Stimulated activated CD8-positive, alpha-beta memory T cell treated with anti-CD3 and anti-CD28 coated beads, Interleukin-12 subunit alpha, Interleukin-12 subunit beta, amount 100 ng/mL, for 1 hour (primary cell): Measurements from ENCODE around the gene OSER1.
"Not testable (repeated sequence)": the region's sequence is repeated elsewhere in the genome, so short reads cannot be mapped to it uniquely, and the experiment has no call there.

ENCODE experiments used
- DNase-seq: peaks from one replicate; pipeline ENCODE4 v3.0.0-alpha.2; 2020; ENCODE audit warnings: low read depth

The OSER1 gene

GRCh38 chr20:44200983-44201382 is 9.6 kb downstream of the OSER1 start:
- DNase-seq = no peak

- DNase-seq = no peak
These were observed 10.2 kb downstream of the OSER1 start for GRCh38 chr20:44200371-44200770.

DNA sequence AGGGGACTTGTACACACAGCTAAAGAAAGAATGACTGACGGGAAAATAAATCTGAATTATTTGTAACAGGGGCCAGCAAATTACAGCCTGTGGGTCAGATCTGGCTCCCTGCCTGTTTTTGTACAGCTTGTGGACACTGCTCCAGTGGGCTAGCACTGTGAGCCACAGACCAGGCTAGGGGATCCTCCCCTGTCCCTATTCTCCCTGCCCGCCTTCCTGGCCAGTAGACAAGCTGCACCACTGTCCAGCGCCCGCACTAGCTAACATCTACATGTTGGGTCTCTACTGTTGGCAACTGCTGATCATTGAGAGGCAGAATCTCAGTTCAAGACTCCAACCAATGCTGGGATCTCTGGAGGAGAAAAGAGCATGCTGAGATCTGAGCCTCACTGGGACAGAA is 10.7 kb downstream of the OSER1 start:
- DNase-seq = no peak

GRCh38 chr20:44198872-44199271 is 11.7 kb downstream of the OSER1 start:
- no peak for DNase-seq

DNA sequence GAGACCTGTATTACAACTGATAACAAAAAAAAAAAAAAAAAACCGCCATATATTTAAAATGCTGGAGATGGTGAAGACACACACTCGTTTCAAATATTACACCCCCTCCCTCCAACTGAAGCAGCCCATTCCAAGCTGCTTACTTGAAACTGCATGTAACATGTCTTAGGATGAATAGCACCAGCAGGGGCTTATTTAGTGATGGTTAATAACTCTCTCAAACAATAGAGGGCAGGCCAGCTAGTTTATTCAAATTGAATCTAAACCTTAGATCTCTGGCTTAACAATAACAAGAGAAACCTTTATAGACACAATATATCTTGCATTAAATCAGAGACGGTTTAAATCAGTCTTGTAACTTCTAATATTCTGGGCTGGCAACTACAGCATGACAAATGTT is 14.3 kb downstream of the OSER1 start:
- no peak for DNase-seq

- DNase-seq = no peak
These were observed 15.0 kb downstream of the OSER1 start for GRCh38 chr20:44195605-44196004.

- no peak for DNase-seq
These were observed 16.8 kb downstream of the OSER1 start for GRCh38 chr20:44193801-44194200.

- not testable (repeated sequence) for DNase-seq
These were observed 18.9 kb downstream of the OSER1 start for GRCh38 chr20:44191640-44192039.

GRCh38 chr20:44190197-44190852 is 20.2 kb downstream of the OSER1 start:
- DNase-seq = not testable (repeated sequence)

- DNase-seq = no peak
These were observed 21.8 kb downstream of the OSER1 start for GRCh38 chr20:44188752-44189151.

DNA sequence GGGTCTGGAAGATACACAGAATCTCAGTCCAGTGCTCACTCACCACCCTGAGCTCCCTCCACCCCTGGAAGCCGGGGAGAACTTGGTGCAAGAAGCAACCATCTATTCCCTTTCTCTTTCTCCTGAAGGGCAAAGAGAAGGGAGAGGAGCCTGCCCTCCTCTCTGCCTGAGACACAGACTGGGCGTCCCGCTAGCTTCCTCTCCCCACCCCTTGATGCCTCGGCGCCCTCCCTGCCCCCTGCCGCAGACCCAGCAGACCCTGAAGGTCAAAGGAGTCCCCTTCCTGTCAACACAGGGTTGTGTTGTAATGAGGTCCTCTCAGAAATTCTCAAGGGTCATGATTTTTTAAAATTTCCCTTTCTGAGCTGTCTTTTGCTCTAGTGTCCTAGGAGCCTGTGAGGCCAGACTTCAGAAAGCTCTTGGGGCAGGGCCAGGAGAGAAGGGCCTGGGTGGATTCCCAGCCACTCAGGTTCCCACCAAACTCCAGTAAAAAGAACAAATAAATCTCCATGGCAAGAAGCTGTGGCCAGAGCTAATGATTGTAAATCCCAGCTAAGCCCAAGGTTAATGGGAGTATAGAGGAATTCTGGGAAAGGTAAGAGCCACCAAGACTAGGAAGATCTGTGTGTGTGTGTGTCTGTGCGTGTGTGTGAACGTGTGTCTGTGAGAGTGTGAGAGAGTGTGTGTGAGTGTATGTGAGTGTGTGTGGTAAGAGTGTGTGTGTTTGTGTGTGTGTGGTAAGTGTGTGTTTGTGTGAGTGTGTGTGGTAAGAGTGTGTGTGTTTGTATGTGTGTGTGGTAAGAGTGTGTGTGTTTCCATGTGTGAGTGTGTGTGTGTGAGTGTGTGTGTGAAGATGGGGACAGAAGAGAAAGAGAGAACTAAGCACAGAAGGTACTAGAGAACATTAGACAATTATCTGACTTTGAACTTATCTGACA is 22.5 kb downstream of the OSER1 start:
- DNase-seq = no peak

- no peak for DNase-seq
These were observed 23.4 kb downstream of the OSER1 start, which contains the start of gene JPH2 for GRCh38 chr20:44187054-44187771. TSS of gene JPH2 (minus strand) at chr20:44187188. CDS start at chr20:44186705, 483 bp downstream.

GRCh38 chr20:44186674-44187053 is 23.9 kb downstream of the OSER1 start:
- DNase-seq = no peak

- DNase-seq = no peak
These were observed 24.4 kb downstream of the OSER1 start for GRCh38 chr20:44186201-44186600.

DNA sequence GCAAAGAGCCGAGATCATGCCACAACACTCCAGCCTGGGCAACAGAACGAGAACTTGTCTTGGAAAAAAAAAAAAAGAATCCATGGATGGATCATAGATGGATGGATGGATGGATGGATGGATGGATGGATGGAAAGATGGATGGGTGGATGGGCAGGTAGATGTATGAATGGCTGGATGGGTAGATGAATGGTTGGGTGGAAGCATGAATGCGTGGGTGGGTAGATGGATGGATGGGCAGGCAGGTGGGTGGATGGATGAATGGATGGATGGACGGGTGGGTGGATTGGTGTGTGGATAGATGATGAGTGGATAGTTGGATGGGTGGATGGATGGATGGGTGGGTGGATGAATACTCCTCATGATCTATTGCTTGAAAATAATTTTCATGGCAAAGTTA is 25.0 kb downstream of the OSER1 start:
- no peak for DNase-seq

GRCh38 chr20:44183282-44183681 is 27.3 kb downstream of the OSER1 start:
- no peak for DNase-seq

DNA sequence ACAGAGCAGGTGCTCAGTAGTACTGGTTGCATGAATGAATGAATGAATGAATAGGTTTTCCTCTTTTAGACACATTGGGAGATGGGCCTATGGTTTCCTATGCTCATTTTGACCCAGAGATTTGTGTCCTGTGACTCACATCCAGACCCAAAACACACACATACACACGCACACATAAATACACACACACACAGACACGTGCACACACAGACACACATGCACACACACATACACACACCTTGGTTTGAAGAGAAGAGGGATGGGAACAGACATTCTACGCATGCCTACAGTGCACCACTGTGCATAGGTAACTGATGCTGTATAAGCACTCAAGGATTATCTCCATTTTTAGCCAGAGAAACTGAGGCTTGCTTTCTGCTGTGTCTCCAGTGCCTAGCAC is 27.7 kb downstream of the OSER1 start:
- no peak for DNase-seq

DNA sequence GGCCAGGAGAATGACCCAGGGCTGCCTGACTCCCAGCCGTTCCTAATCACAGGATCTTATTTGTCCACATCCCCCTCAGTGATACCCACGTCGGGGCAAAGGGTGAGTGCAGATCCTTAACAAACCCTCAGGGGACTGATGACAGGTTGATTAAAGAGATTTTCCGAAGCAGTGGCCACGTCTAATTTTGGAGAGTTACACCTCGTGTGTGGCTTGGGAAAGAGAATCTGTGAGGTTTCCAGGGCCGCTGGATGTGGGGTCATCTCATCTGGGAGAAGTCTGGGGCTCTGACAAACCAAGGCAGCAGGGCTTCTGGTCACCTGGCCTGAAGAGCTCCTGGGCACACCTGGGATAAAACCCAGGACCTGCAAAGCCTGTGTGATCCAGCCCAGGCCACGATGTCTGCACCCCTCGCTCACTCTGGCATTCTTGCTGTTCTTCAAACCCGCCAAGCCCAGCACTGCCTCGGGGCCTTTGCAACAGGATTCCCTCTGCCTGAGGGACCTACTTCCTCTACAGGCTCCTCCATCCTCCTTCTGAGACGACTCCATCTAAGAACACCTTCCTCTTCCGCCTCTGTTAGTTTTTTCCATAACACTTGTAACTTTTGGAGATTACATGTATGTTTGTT is 28.3 kb downstream of the OSER1 start:
- DNase-seq = no peak

DNA sequence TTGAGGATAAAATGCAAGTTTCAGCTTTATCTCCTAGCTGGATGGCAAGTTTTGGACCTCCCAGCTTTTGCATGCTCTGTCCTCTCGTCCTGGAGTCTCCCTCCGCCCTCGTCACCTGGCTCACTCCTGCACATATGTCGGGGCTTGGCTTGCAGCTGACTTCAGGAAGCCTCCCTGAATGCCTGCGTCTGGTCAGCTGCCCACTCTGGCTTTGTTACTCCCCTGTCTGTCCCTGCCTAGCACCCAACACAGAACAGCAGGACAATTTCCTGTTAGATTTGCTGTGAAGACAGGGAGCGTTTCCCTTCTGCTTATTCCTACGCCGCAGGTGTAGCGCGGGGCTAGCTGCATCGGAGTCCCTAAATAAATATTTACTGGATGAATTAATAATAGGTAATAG is 29.0 kb downstream of the OSER1 start:
- no peak for DNase-seq

- no peak for DNase-seq
These were observed 29.8 kb downstream of the OSER1 start for GRCh38 chr20:44180814-44181213.

GRCh38 chr20:44176833-44177534 is 33.6 kb downstream of the OSER1 start:
- DNase-seq = no peak
